ENCODE results near the gene RUNX1.
A peak's percentile ranks its signal among the peaks of the same experiment; 100 is the strongest.

Gene RUNX1

DNA sequence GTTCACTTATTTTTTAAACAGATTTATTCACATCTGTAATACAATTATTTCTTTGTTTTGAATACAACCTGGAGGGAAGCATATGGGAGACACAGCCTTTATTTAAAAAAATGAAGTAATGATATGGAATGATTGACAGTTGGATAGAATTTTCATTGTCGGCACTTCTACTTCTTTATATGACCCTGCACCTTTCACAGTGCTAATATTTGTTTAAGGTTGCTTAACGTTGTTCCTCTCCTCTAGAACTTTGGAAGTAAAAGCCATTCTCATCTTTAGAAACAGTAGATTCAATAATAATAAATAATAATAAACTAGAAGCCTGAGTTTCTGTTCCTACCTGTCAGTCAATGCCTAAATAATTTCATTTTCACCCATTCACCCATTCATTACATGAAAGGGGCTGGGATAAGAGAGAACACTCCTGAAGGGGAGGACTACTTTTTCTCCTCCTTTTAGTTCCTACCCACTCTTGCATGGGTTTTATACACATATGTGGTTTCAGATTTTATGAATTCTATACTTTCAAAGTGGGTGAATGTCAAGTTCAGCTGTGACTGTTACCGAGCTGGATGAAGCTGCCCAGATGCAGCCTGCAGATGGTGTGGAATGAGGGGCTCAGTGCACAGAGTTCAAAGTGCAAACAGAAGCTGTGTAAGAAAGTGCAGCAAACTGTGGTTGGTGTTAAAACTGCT, 9.4 kb downstream of the RUNX1 start:
- H2BK15ac ChIP-seq (replicated peaks; ENCODE audit: low read depth), result no peak overlapping the region
- H3K4me2 ChIP-seq (ENCODE audit: low read length), result no peak overlapping the region
- no peaks in the 10 kb centered on the region for H3K79me2 ChIP-seq (ENCODE audit: control insufficient read depth, insufficient read depth, low read length)
- WGBS (ENCODE audit: extremely low coverage, insufficient coverage, low lambda C conversion rate), result no CpG with 5 or more reads among the region's 3 CpGs
- no peak overlapping the region for H4K5ac ChIP-seq (ENCODE audit: low read length)
- H3K27me3 ChIP-seq (ENCODE audit: insufficient read depth, low read length, poor library complexity), result no peaks in the 10 kb centered on the region
- H2AK5ac ChIP-seq (ENCODE audit: low read length), result no peak overlapping the region
- H3K9ac ChIP-seq (ENCODE audit: low read length), result no peak overlapping the region
- DNase-seq, result no peak
- no peaks in the 10 kb centered on the region for H3K79me1 ChIP-seq (ENCODE audit: low read length)
- no peak overlapping the region for H3K4ac ChIP-seq (ENCODE audit: low read depth, low read length)
- H3K4me3 ChIP-seq (ENCODE audit: low read length), result no peak overlapping the region
- H3K27ac ChIP-seq (ENCODE audit: low read depth, low read length), result no peak overlapping the region
- H3K4me1 ChIP-seq (ENCODE audit: control insufficient read depth, low read depth, low read length), result peaks cover 4% of the 10 kb centered on the region
- H3K23ac ChIP-seq (ENCODE audit: low read length), result no peak overlapping the region
- H3K56ac ChIP-seq (ENCODE audit: low read length), result no peak overlapping the region
- no peak overlapping the region for H2BK5ac ChIP-seq (ENCODE audit: low read length)
- no peaks in the 10 kb centered on the region for H3K36me3 ChIP-seq (ENCODE audit: control insufficient read depth, insufficient read depth, low read length)
- H3K18ac ChIP-seq (ENCODE audit: low read length), result no peak overlapping the region
- H2BK120ac ChIP-seq (ENCODE audit: low read depth, low read length), result no peak overlapping the region
- no peak overlapping the region for H4K8ac ChIP-seq (ENCODE audit: low read depth, low read length)

- H3K79me1 ChIP-seq (ENCODE audit: low read length), result no peaks in the 10 kb centered on the region
- no peak overlapping the region for H3K23ac ChIP-seq (ENCODE audit: low read length)
- H3K27ac ChIP-seq (ENCODE audit: low read depth, low read length), result no peak overlapping the region
- no peak overlapping the region for H3K4me2 ChIP-seq (ENCODE audit: low read length)
- H2BK15ac ChIP-seq (replicated peaks; ENCODE audit: low read depth), result no peak overlapping the region
- H3K56ac ChIP-seq (ENCODE audit: low read length), result no peak overlapping the region
- DNase-seq, result peak; percentile 51
- H3K4me1 ChIP-seq (ENCODE audit: control insufficient read depth, low read depth, low read length), result no peaks in the 10 kb centered on the region
- no peak overlapping the region for H2AK5ac ChIP-seq (ENCODE audit: low read length)
- no peak overlapping the region for H2BK120ac ChIP-seq (ENCODE audit: low read depth, low read length)
- no peaks in the 10 kb centered on the region for H3K27me3 ChIP-seq (ENCODE audit: insufficient read depth, low read length, poor library complexity)
- no peak overlapping the region for H3K4ac ChIP-seq (ENCODE audit: low read depth, low read length)
- no peak overlapping the region for H3K18ac ChIP-seq (ENCODE audit: low read length)
- no peaks in the 10 kb centered on the region for H3K79me2 ChIP-seq (ENCODE audit: control insufficient read depth, insufficient read depth, low read length)
- H3K36me3 ChIP-seq (ENCODE audit: control insufficient read depth, insufficient read depth, low read length), result no peaks in the 10 kb centered on the region
- H4K8ac ChIP-seq (ENCODE audit: low read depth, low read length), result no peak overlapping the region
- no peak overlapping the region for H3K4me3 ChIP-seq (ENCODE audit: low read length)
- no CpG with 5 or more reads among the region's 5 CpGs for WGBS (ENCODE audit: extremely low coverage, insufficient coverage, low lambda C conversion rate)
- no peak overlapping the region for H4K5ac ChIP-seq (ENCODE audit: low read length)
- H3K9ac ChIP-seq (ENCODE audit: low read length), result no peak overlapping the region
- H2BK5ac ChIP-seq (ENCODE audit: low read length), result no peak overlapping the region
Measured at GRCh38 chr21:35038772-35039319, 10.3 kb downstream of the RUNX1 start.

- H3K23ac ChIP-seq (ENCODE audit: low read length), result no peak overlapping the region
- no peak overlapping the region for H4K5ac ChIP-seq (ENCODE audit: low read length)
- H3K9ac ChIP-seq (ENCODE audit: low read length), result no peak overlapping the region
- DNase-seq, result no peak
- no peak overlapping the region for H3K56ac ChIP-seq (ENCODE audit: low read length)
- H3K18ac ChIP-seq (ENCODE audit: low read length), result no peak overlapping the region
- no peak overlapping the region for H2BK5ac ChIP-seq (ENCODE audit: low read length)
- H3K79me2 ChIP-seq (ENCODE audit: control insufficient read depth, insufficient read depth, low read length), result no peaks in the 10 kb centered on the region
- no peak overlapping the region for H2BK15ac ChIP-seq (replicated peaks; ENCODE audit: low read depth)
- H2AK5ac ChIP-seq (ENCODE audit: low read length), result no peak overlapping the region
- H3K36me3 ChIP-seq (ENCODE audit: control insufficient read depth, insufficient read depth, low read length), result no peaks in the 10 kb centered on the region
- H3K4me3 ChIP-seq (ENCODE audit: low read length), result no peak overlapping the region
- no peak overlapping the region for H3K4me2 ChIP-seq (ENCODE audit: low read length)
- H3K4ac ChIP-seq (ENCODE audit: low read depth, low read length), result no peak overlapping the region
- H3K4me1 ChIP-seq (ENCODE audit: control insufficient read depth, low read depth, low read length), result no peaks in the 10 kb centered on the region
- no peaks in the 10 kb centered on the region for H3K79me1 ChIP-seq (ENCODE audit: low read length)
- WGBS (ENCODE audit: extremely low coverage, insufficient coverage, low lambda C conversion rate), result no CpG with 5 or more reads among the region's 7 CpGs
- no peaks in the 10 kb centered on the region for H3K27me3 ChIP-seq (ENCODE audit: insufficient read depth, low read length, poor library complexity)
- H2BK120ac ChIP-seq (ENCODE audit: low read depth, low read length), result no peak overlapping the region
- no peak overlapping the region for H3K27ac ChIP-seq (ENCODE audit: low read depth, low read length)
- no peak overlapping the region for H4K8ac ChIP-seq (ENCODE audit: low read depth, low read length)
Measured at GRCh38 chr21:35037384-35037765, 11.7 kb downstream of the RUNX1 start.

- Histone ChIP-seq H3K36me3 (ENCODE audit: control insufficient read depth, insufficient read depth, low read length) (no peaks in the 10 kb centered on the region), H3K56ac (ENCODE audit: low read length) (no peak overlapping the region), H3K4me1 (ENCODE audit: control insufficient read depth, low read depth, low read length) (no peaks in the 10 kb centered on the region), H3K4me3 (ENCODE audit: low read length) (no peak overlapping the region), H2BK5ac (ENCODE audit: low read length) (no peak overlapping the region), H4K8ac (ENCODE audit: low read depth, low read length) (no peak overlapping the region), H3K27ac (ENCODE audit: low read depth, low read length) (no peak overlapping the region), H3K79me2 (ENCODE audit: control insufficient read depth, insufficient read depth, low read length) (no peaks in the 10 kb centered on the region), H2BK120ac (ENCODE audit: low read depth, low read length) (no peak overlapping the region), H3K9ac (ENCODE audit: low read length) (no peak overlapping the region), H3K79me1 (ENCODE audit: low read length) (no peaks in the 10 kb centered on the region), H3K4ac (ENCODE audit: low read depth, low read length) (no peak overlapping the region), H4K5ac (ENCODE audit: low read length) (no peak overlapping the region), H3K4me2 (ENCODE audit: low read length) (no peak overlapping the region), H3K27me3 (ENCODE audit: insufficient read depth, low read length, poor library complexity) (no peaks in the 10 kb centered on the region), H3K18ac (ENCODE audit: low read length) (no peak overlapping the region), H3K23ac (ENCODE audit: low read length) (no peak overlapping the region), H2AK5ac (ENCODE audit: low read length) (no peak overlapping the region), H2BK15ac (replicated peaks; ENCODE audit: low read depth) (no peak overlapping the region)
- WGBS (ENCODE audit: extremely low coverage, insufficient coverage, low lambda C conversion rate), result no CpG with 5 or more reads among the region's 11 CpGs
- DNase-seq, result no peak
Measured at GRCh38 chr21:35036465-35037383, 12.4 kb downstream of the RUNX1 start.

DNA sequence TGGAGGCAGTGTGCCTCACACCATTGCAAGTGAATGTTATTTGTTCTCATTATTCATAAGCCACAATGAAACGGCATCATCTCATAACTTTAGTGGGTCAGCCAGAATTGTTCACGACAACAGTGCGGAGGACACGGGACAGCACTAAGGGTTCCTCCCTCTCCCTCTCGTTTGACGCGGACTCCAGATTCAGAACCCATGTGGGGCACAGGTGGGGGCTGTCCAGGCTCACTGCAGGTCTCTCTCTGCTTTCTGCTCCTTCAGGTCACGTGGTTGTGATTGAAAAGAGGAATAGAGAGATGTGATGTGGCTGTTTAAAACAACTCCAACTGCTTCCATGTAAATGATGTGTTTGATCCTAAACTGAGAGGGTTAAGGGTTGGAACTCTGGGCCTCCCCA, 13.5 kb downstream of the RUNX1 start:
- WGBS (ENCODE audit: extremely low coverage, insufficient coverage, low lambda C conversion rate), result no CpG with 5 or more reads among the region's 8 CpGs
- H4K5ac ChIP-seq (ENCODE audit: low read length), result no peak overlapping the region

More for the DNA sequence above, 13.5 kb downstream of the RUNX1 start:
- no peak overlapping the region for H2BK120ac ChIP-seq (ENCODE audit: low read depth, low read length)
- no peak overlapping the region for H2AK5ac ChIP-seq (ENCODE audit: low read length)
- no peaks in the 10 kb centered on the region for H3K79me2 ChIP-seq (ENCODE audit: control insufficient read depth, insufficient read depth, low read length)
- no peak overlapping the region for H3K18ac ChIP-seq (ENCODE audit: low read length)
- no peak overlapping the region for H2BK5ac ChIP-seq (ENCODE audit: low read length)
- no peak overlapping the region for H2BK15ac ChIP-seq (replicated peaks; ENCODE audit: low read depth)
- DNase-seq, result no peak
- no peaks in the 10 kb centered on the region for H3K27me3 ChIP-seq (ENCODE audit: insufficient read depth, low read length, poor library complexity)
- no peaks in the 10 kb centered on the region for H3K79me1 ChIP-seq (ENCODE audit: low read length)
- H4K8ac ChIP-seq (ENCODE audit: low read depth, low read length), result no peak overlapping the region
- no peak overlapping the region for H3K4me2 ChIP-seq (ENCODE audit: low read length)
- no peak overlapping the region for H3K4me3 ChIP-seq (ENCODE audit: low read length)
- H3K36me3 ChIP-seq (ENCODE audit: control insufficient read depth, insufficient read depth, low read length), result no peaks in the 10 kb centered on the region
- H3K9ac ChIP-seq (ENCODE audit: low read length), result no peak overlapping the region
- no peak overlapping the region for H3K4ac ChIP-seq (ENCODE audit: low read depth, low read length)
- H3K4me1 ChIP-seq (ENCODE audit: control insufficient read depth, low read depth, low read length), result no peaks in the 10 kb centered on the region
- no peak overlapping the region for H3K56ac ChIP-seq (ENCODE audit: low read length)
- H3K23ac ChIP-seq (ENCODE audit: low read length), result no peak overlapping the region
- no peak overlapping the region for H3K27ac ChIP-seq (ENCODE audit: low read depth, low read length)
